GM18870 (cell line): ENCODE data around the gene LILRA5.
"Not testable (repeated sequence)": the region's sequence is repeated elsewhere in the genome, so short reads cannot be mapped to it uniquely, and the experiment has no call there.

ENCODE experiments used
- ATAC-seq: cut with Tn5 transposase; IDR thresholded peaks from one replicate; pipeline ENCODE4 v1.9.1; 2021; ENCODE audit warnings: moderate library complexity; ENCODE audit not compliant: unreplicated experiment

Gene LILRA5

DNA sequence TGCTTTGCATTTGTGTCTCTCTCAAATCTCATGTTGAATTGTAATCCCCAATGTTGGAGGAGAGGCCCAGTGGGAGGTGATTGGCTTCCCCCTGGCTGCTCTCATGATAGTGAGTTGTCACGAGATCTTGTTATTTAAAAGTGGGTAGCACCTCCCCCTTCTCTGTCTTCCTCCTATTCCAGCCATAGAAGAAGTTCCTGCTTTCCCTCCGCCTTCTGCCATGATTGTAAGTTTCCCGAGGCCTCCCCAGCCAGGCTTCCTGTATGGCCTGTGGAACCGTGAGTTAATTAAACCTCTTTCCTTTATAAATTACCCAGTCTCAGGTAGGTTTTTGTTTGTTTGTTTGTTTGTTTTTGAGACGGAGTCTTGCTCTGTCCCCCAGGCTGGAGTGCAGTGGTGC, 22.2 kb upstream of the LILRA5 start:
- ATAC-seq, result no peak

DNA sequence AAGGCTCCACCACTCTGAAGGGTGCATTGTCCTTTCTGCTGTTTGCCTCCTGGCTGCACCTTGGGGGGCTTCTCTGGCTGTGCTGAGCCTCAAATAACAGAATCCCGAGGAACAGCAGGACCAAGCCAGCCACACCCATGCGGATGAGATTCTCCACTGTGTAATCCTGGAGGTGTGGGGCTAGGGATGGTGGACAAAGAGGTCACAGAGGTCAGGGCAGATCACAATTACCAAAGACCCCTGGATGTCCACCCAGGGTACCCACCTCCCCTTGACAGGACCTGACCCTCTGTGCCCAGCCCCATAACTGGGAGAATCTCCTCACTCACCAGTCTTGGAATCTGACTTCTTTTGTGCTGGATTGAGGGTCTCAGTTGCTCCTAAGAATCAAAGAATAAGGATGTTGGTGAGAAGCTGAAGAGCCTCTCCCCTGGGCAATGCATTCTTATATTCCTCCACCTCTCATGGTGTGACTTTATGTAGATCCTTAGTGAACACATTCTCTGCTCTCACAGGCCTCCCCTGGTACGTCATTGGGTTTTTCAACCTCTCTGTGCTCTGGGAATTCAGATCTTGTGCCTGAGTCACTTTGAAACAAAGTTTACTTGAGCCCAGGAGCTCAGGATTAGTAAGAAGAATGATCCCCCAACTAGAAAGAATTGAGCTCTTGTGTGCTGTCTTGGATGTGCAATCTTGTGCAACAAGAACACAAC, 20.8 kb upstream of the LILRA5 start:
- no peak for ATAC-seq

DNA sequence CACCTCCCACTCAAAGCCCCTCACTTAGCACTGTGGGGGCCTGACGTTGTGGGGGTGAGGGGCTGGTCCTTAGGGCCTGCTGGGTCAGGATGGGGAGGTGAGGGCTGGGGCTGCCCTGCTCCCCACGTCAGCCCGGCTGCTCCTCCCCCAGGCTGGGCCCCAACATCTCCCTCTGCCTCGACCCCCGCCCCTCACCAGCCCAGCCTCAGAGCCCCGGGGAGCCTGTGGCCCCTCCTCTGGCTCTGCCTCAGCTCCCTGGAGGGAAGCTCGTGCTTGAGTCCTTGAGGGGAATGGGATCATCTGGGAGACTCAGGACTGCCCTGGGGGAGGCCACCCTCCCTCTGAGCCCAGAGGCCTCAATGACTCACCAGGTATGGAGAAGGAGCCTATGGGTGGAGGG, 19.2 kb upstream of the LILRA5 start:
- ATAC-seq, result no peak

DNA sequence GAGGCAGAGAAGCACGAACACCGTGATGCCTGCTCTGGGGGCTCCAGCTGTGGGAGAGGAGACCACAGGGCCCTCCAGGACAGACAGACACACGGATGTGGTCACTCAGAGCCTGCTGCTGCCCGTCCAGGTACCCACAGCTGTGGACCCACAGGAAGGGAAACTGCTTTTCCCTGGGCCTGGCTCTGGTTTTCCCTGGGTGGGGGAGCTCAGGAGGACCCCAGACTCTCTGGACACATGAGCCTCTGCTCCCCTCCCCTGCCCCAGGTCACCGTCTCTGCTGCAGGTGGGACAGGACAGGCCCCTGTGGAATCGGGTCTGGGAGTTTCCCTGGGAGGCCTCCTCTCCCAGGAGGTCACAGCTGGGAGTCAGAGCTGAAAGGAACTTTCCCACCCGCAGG, 18.7 kb upstream of the LILRA5 start:
- ATAC-seq, result no peak

DNA sequence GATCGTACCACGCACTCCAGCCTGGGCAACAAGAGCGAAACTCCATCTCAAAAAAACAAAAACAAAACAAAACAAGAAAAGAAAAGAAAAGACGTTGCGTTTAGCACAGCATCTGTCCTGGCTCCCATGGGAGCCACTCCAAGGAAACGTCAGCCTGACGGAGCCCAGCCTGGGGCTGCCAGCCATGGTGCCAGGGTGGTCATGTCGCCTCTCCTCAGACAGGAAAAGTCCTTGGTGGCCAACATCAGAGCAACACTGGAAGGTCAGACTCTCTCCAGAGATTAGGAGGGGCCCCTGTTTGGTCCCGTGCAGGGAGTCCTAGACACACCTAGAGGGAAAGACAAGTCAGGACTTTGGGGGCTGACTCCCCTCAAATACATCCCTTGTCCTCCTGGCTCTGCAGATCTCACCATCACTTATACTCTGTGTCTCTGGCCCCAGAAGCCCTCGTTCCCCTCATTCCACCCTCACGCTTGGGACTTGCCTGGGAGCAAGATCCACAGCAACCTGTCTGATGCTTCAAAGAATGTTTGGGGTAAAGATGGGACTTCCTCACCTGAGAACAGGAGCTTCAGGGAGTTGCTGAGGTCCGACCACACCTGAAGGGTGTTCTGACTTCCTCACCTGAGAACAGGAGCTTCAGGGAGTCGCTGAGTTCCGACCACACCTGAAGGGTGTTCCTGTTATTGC, 16.7 kb upstream of the LILRA5 start:
- ATAC-seq, result no peak

DNA sequence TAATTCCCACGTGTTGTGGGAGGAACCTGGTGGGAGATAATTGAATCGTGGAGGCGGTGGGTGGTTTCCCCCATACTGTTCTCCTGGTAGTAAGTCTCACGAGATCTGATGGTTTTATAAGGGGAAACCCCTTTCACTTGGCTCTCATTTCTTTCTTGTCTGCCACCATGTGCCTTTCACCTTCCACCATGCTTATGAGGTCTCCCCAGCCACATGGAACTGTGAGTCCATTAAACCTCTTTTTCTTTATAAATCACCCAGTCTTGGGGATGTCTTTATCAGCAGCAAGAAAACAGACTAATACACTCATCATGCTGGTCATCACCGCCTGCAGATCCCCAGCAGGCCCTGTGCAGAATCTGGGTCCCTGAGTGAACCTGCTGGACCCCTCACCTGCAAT, 15.8 kb upstream of the LILRA5 start:
- not testable (repeated sequence) for ATAC-seq

DNA sequence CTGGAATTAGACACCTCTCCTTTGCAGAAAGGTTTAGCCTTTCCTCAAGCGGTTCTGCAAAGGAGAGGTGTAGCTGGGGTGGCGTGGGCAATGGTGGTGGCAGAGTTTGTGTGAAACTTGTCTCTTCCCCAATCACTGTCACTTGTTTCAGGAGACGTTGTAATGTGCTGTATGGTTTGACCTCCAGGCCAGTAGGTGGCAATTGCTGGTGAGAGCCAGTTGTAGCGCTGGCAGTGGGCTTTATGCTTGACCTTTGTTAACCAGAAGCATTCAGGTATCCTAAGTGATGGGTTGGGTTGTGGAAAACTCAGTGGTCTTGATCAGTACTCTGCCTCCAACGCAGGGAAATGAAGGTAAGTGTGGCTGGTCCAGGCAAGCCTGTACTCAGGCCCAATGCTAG, 12.7 kb upstream of the LILRA5 start:
- ATAC-seq, result no peak

DNA sequence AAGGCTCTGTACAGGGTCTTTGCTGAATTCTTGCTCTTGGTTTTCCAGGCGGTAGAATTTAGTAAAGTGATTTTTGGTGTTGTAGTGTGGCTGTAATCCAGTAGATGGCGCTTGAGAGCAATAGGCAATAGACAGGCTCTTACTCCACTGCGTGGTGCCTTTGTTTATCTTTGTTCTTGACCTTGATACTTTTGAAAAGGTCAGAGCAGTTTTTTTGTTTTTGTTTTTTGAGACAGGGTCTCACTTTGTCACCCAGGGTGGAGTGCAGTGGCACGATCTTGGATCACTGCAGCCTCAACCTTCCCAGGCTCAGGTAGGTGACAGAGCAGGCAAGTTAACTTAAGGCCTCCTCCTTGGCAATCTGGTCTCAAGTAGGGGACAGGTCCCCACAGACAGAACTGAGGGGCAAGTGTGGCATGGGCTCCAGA, 12.2 kb upstream of the LILRA5 start:
- ATAC-seq, result no peak

DNA sequence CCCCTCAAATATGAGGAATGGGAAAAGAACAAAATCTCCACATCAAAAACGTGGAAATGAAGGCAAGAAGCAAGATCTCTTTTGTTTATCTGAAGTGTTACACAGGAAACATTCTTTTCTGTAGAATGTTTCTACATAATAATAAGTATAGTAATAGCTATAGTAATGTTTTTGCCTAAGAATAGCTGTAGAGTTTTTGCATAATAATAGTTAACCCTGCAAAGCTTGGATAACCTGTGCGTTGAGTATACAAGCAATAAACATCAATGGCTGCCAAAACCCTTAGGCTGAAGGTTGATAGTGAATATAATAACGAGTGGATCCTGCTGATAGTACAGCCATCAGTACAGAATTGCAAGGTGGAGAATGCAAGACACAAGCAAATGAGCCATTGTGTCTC, 11.1 kb upstream of the LILRA5 start:
- ATAC-seq, result no peak

DNA sequence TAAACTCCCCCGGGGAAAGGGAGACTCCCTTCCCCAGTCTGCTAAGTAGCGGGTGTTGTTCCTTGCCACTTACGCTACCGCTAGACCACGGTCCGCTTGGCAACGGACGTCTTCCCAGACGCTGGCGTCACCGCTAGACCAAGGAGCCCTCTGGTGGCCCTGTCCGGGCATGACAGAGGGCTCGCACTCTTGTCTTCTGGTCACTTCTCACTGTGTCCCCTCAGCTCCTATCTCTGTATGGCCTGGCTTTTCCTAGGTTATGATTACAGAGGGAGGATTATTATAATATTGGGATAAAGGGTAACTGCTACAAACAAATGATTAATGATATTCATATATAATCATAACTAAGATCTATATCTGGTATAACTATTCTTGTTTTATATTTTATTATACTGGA, 10.0 kb upstream of the LILRA5 start:
- ATAC-seq, result not testable (repeated sequence)

DNA sequence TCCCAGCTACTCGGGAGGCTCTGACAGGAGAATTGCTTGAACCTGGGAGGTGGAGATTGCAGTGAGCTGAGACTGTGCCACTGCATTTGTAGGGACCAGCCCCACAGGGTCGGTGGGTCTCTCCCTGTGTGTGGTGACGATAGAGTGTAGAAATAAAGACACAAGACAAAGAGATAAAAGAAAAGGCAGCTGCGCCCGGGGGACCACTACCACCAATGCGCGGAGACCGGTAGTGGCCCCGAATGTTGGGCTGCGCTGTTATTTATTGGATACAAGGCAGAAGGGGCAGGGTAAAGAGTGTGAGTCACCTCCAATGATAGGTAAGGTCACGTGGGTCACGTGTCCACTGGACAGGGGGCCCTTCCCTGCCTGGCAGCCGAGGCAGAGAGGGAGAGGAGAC, 9.3 kb upstream of the LILRA5 start:
- not testable (repeated sequence) for ATAC-seq

DNA sequence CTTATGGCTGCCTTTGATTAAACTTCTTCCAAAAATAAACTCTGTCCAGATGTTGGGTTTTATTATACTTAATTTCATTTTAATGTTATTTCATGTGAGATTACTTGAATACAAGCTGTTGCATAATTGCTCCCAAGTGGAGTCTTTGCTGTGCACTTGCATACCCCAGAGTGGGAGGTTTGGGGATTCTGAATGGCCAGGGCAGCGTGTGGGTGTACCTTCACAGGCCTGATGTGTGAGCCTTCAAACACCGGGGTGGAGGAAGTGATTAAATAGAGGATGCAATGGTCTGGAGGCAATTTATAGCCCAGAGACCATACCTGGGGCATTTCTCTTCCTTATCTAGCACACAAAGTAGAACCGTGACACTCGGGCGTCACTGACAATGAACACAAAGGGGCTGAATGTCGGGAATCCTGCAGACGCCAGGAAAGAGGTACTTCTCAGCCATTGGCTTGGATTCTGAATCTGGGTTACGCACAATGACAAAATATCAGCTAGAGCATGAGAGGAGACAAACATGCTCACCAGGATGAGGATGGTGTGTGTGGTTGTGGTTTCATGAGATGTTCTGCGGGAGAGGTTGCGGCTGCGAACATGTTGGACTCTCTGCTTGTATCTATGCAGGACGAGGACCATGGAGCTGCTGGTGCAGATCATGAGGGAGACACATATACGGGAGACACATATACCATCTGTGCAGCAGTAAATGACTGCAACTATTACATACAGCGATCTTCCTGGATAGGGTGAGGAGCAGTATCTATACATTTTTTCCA, 7.1 kb upstream of the LILRA5 start:
- ATAC-seq, result no peak

DNA sequence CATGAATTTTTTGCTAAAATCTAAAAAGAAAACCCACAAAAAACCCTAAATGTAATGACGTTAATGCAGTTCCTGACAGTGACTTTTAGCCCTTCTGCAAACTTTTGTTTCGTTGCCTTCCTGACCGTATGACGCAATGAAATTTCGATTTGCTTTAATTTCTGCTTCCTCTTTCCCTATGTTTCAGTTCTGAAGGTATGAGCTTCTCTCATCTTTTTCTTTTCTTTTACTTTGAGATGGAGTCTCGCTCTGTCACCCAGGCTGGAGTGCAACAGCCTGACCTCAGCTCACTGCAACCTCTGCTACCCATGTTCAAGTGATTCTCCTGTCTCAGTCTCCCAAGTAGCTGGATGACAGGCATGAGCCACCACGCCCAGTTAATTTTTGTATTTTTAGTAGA, 6.1 kb upstream of the LILRA5 start:
- ATAC-seq, result no peak

DNA sequence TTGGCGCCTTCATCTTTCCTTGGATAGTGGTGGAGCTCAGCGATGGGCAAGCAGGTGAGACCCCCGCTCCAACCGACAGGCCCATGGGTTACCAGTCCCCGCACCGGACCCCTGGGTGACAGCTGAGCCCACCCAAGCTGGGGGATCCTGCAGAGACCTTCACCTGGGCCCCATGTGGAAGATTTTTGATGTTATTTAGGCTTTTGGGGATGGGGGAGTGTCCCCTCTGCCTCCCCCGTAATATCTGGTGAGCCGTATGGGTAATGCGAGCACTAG, 4.9 kb upstream of the LILRA5 start:
- no peak for ATAC-seq

DNA sequence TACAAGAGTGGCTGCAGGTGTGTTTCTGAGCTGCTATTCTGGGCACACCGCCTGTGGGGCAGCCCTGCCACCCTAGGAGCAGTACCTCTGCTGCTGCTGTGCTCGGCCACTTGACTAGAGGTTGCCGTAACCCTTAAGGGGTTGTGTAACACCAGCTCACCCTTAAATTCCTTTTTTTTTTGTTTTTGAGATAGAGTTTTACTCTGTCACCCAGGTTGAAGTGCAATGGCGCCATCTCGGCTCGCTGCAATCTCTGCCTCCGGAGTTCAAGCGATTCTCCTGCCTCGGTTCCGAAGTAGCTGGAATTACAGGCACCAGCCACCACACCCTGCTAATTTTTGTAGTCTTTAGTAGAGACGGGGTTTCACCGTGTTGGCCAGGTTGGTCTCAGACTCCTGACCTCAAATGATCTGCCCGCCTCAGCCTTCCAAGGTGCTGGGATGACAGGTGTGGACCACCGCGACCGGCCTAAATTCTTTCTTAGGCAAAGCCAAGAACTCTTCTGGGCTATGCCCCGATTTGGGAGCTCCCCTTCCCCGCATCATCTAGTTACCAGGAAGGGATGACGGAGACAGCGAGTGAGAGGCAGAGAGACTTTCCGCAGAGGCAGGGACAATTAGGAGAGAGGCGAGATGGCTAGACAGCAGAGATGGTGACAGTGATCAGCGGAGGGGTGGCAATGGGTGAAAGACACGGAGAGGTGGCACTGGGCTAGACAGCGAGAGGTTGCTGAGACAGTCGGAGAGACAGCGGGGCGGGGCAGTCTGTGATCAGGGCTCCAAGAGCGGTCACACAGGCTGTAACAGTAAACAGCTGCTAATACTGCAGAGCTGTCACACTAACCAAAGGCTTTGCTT, 4.4 kb upstream of the LILRA5 start:
- no peak for ATAC-seq

DNA sequence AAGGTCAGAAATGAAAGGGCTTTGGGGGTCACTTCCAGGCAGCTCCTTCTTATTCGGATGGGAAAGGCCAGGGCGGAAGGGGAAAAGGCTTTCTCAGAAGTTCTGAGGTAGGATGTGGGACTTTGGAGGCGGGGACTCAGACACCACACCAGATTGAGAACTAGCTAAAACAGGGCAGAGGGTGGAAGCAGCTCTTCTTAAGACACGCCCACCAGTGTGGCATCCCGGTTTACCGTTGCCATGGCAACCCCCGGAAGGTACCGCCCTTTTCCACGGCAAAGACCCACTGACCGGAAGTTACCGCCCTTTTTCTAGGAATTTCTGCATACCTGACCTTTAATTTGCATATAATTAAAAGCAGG, 3.8 kb upstream of the LILRA5 start:
- ATAC-seq, result no peak

DNA sequence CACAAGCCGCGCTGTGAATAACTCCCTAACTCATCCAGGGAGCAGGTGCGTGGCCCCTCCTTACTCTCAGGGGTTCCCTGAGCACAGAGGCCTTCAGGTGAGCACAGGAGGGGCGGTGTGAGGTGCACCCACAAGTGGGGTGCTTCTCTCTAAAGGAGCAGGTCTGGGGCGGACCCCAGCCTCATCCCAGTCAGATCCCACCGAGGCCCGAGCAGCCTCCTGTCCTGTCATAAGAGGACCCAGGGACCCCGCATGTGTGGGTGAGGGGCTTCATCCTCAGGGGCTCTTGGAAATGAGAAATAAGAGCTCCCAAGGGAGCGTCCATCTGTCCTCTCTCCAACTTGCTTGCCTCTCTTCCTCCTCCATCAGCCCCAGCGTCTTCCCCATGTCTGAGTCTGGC, 3.0 kb upstream of the LILRA5 start:
- no peak for ATAC-seq

DNA sequence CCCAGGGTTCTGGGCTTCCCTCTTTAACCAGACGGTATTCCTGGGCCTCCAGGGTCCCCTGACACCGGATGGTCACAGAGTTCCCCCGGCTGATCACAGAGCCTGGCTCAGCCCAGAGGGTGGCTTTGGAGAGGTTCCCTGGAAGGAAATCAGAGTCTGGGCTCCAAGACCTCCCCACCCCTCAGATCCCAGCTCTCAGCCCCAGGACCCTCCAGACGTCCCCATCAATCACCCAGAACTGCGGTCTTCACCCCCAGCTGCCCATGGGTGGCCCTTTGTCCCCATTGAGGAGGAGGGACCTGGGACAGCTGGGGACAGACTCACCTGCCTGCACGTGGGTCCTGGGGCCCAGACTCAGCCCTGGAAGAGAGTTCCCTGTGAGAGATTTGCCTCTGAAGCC, 955 bp downstream of the LILRA5 start:
- ATAC-seq, result no peak

DNA sequence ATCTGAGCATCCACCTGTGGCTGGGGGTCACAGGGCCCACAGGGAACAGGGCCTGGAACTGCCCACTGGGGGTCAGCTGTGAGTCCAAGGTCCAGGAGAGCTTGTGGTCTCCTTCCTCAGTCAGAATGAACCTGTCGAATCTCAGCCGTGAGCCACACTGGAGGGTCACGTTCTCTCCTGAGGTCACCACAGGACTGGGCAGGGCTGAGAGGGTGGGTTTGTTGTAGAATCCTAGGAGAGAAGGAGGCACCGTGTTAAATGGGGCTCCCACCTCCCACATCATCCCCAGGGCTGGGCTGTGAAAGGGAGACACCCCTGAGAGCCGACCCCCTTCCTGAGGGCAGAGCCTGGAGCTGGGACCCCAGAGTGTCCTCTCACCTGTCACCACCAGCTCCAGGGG, 1.5 kb downstream of the LILRA5 start:
- ATAC-seq, result no peak

DNA sequence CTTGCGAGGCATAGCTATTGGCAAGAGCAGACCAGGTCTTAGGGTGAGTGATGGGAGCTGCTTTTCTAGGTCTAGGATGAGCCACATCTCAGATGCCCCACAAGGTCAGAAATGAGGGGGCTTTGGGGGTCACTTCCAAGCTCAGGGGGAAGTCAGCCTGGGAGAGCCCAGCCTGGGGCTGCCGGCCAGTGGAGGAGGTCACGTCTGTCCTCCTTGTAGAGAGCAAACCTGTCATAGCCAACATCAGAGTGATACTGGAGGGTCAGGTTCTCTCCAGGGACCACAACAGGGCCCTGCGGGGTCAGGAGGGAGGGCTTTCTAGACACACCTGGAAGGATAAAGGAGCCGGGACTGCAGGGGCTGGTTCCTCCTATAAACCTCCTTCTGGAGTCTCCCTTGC, 2.4 kb downstream of the LILRA5 start:
- ATAC-seq, result no peak

DNA sequence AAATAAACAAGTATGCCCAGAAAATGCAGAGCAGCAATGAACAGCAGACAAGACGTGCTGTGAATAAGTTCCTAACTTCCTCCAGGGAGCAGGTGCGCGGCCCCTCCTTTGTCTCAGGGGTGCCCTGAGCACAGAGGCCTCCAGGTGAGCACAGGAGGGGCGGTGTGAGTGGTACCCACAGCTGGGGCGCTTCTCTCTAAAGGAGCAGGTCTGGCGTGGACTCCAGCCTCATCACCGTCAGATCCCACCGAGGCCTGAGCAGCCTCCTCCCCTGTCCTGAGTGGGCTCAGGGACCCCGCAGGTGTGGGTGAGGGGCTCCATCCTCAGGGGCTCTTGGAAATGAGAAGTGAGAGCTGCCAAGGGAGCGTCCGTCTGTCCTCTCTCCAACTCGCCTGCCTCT, 3.2 kb downstream of the LILRA5 start:
- no peak for ATAC-seq
